CD14-positive monocyte (primary cell): ENCODE data around the gene KCNQ1OT1. TPM values are rescaled to one million over a fixed set of nuclear protein-coding genes. Genes with fewer than 3 reads are reported as not detected.

ENCODE experiments used
- DNase-seq, 3 donors: peaks; one replicate each; pipeline ENCODE4 v3.0.0-alpha.2; 2011 to 2022
- H2AFZ ChIP-seq: 2 replicates; pipeline ENCODE4 v1.6.0; 2012; ENCODE audit warnings: mild to moderate bottlenecking, low read depth, low read length, inconsistent platforms; ENCODE audit not compliant: insufficient read depth, poor library complexity, severe bottlenecking
- H3K27ac ChIP-seq, 2 donors: 1 replicate in 1 of 2; 2 replicates in 1 of 2; pipeline ENCODE4 v1.5.1; 2012 to 2013; ENCODE audit warnings: low read length in 2 of 2, control low read depth in 1 of 2, inconsistent platforms in 1 of 2, low read depth in 1 of 2, mild to moderate bottlenecking in 1 of 2
- H3K27me3 ChIP-seq, 2 donors: one replicate each; pipeline versions ENCODE4 v1.6.0 to v1.6.1; 2011 to 2013; ENCODE audit warnings: low read length in 2 of 2; ENCODE audit not compliant: control insufficient read depth in 2 of 2, insufficient read depth in 2 of 2
- H3K36me3 ChIP-seq, 2 donors: replicated peaks in 1 of 2; 1 replicate in 1 of 2; 2 replicates in 1 of 2; pipeline versions ENCODE4 v1.5.1 to v1.6.1; 2012 to 2013; ENCODE audit warnings: low read length in 2 of 2, control low read depth in 1 of 2, inconsistent platforms in 1 of 2, mild to moderate bottlenecking in 1 of 2; ENCODE audit not compliant: insufficient read depth in 2 of 2, control insufficient read depth in 1 of 2
- H3K4me1 ChIP-seq, 2 donors: 1 replicate in 1 of 2; 2 replicates in 1 of 2; pipeline versions ENCODE4 v1.5.1 to v1.6.1; 2012 to 2013; ENCODE audit warnings: low read length in 2 of 2, control low read depth in 1 of 2, inconsistent platforms in 1 of 2, mild to moderate bottlenecking in 1 of 2, moderate library complexity in 1 of 2; ENCODE audit not compliant: insufficient read depth in 2 of 2, control insufficient read depth in 1 of 2
- H3K4me2 ChIP-seq: replicated peaks from 2 replicates; pipeline ENCODE3; 2012; ENCODE audit warnings: low read length, moderate library complexity, mild to moderate bottlenecking; ENCODE audit not compliant: poor library complexity, severe bottlenecking; ENCODE audit errors: extremely low read depth
- H3K4me3 ChIP-seq, 3 experiments: fragments of 200-600 bp in 1 of 3; sonication (generic) in 1 of 3; replicated peaks in 1 of 3; 1 replicate in 2 of 3; 2 replicates in 1 of 3; pipeline ENCODE4 v1.5.1; 2011 to 2013; ENCODE audit warnings: low read length in 3 of 3, mild to moderate bottlenecking in 3 of 3, control low read depth in 2 of 3, low read depth in 2 of 3, inconsistent platforms in 1 of 3, moderate library complexity in 1 of 3
- H3K79me2 ChIP-seq: 2 replicates; pipeline ENCODE4 v1.6.0; 2012; ENCODE audit warnings: mild to moderate bottlenecking, control low read depth, inconsistent platforms, low read length, moderate library complexity; ENCODE audit not compliant: insufficient read depth
- H3K9ac ChIP-seq: 2 replicates; pipeline ENCODE4 v1.6.0; 2017; ENCODE audit warnings: low read length, mild to moderate bottlenecking; ENCODE audit not compliant: insufficient read depth, poor library complexity, severe bottlenecking
- H3K9me3 ChIP-seq, 2 donors: replicated peaks in 1 of 2; 1 replicate in 1 of 2; 2 replicates in 1 of 2; pipeline versions ENCODE4 v1.5.1 to v1.6.1; 2012 to 2013; ENCODE audit warnings: low read length in 2 of 2, control low read depth in 1 of 2; ENCODE audit not compliant: control insufficient read depth in 1 of 2, insufficient read depth in 1 of 2
- H4K20me1 ChIP-seq: 2 replicates; pipeline ENCODE4 v1.6.0; 2012; ENCODE audit warnings: mild to moderate bottlenecking, low read length, control low read depth, moderate library complexity; ENCODE audit not compliant: insufficient read depth
- H3K27ac Mint-ChIP-seq, 7 donors: one replicate each; pipeline ENCODE4 v1.8.0; 2020; ENCODE audit warnings: mild to moderate bottlenecking in 7 of 7, mixed read lengths in 7 of 7, moderate library complexity in 6 of 7, inconsistent platforms in 2 of 7
- H3K27me3 Mint-ChIP-seq, 3 donors: one replicate each; pipeline ENCODE4 v1.8.0; 2021 to 2022; ENCODE audit warnings: low read depth in 3 of 3, mild to moderate bottlenecking in 3 of 3, mixed read lengths in 3 of 3, moderate library complexity in 3 of 3, inconsistent platforms in 1 of 3
- H3K36me3 Mint-ChIP-seq, 2 donors: one replicate each; pipeline ENCODE4 v1.8.0; 2020; ENCODE audit warnings: mixed read lengths in 2 of 2, inconsistent platforms in 1 of 2, mild to moderate bottlenecking in 1 of 2
- H3K4me1 Mint-ChIP-seq: one replicate; pipeline ENCODE4 v1.8.0; 2020; ENCODE audit warnings: mild to moderate bottlenecking, mixed read lengths
- H3K4me3 Mint-ChIP-seq, 2 donors: one replicate each; pipeline ENCODE4 v1.8.0; 2020; ENCODE audit warnings: mild to moderate bottlenecking in 2 of 2, mixed read lengths in 2 of 2, moderate library complexity in 1 of 2
- H3K9me3 Mint-ChIP-seq, 7 donors: one replicate each; pipeline ENCODE4 v1.8.0; 2020 to 2022; ENCODE audit warnings: mixed read lengths in 7 of 7, mild to moderate bottlenecking in 6 of 7, moderate library complexity in 6 of 7, inconsistent platforms in 2 of 7
- CTCF ChIP-seq: fragments of 200-600 bp; IDR thresholded peaks from one replicate; pipeline ENCODE4 v1.8.0; 2022; ENCODE audit warnings: antibody characterized with exemption, mild to moderate bottlenecking
- WGBS: methylation state at CpG from one replicate; pipeline ENCODE4 v1.1.5; 2013; ENCODE audit warnings: missing lambda C conversion rate; ENCODE audit not compliant: insufficient coverage; 5-methylcytosine and 5-hydroxymethylcytosine counted together
- intact Hi-C, 2 donors: fragments of 100-400 bp; cut with micrococcal nuclease; formaldehyde crosslinking; loops; one replicate each; pipeline versions ENCODE4 v1.15.0 to v1.15.1; 2023
- polyA plus RNA-seq, 3 donors: library from polyadenylated mRNA; depleted of rRNA in 1 of 3; unstranded in 2 of 3; stranded (reverse) in 1 of 3; fragments of 300-500 nt in 2 of 3; fragments of >200 nt in 1 of 3; fragmentation: Illumina TruSeq in 2 of 3; gene quantifications; 1 replicate in 2 of 3; 2 replicates in 1 of 3; pipeline ENCODE4 v1.2.3, GENCODE V29; 2012 to 2021

KCNQ1OT1 gene
- polyA plus RNA-seq, 3 donors, result 0.01 to 0.04 (median 0.03) TPM

- Mint-ChIP-seq H3K4me1 (no peaks in the 10 kb centered on the region), H3K27ac (no peak overlapping the region), H3K36me3 (peaks cover 16 to 43% of the 10 kb centered on the region in 2 donors), H3K4me3 (no peak overlapping the region), H3K27me3 (peaks cover 0 to 2% (median 0%) of the 10 kb centered on the region in 3 donors), H3K9me3 (peaks cover 0 to 6% (median 0%) of the 10 kb centered on the region in 7 donors)
- Histone ChIP-seq H3K9ac (peak overlapping the region; percentile 4), H3K27ac (no peak overlapping the region), H2AFZ (no peak overlapping the region), H3K4me2 (no peak overlapping the region), H3K9me3 (peaks cover 0 to 14% of the 10 kb centered on the region in 2 donors), H3K79me2 (no peaks in the 10 kb centered on the region), H3K4me3 (no peak overlapping the region), H4K20me1 (peaks cover 85% of the 10 kb centered on the region), H3K4me1 (no peaks in the 10 kb centered on the region), H3K27me3 (no peaks in the 10 kb centered on the region), H3K36me3 (peaks cover 42 to 56% of the 10 kb centered on the region in 2 donors)
- intact Hi-C loops, result no loop called here
- TF ChIP-seq CTCF, result no peak
- no peak for DNase-seq
- WGBS, result 99% methylated on average over 20 of the region's 25 CpGs
Measured at GRCh38 chr11:2570841-2571597, 128.8 kb downstream of the KCNQ1OT1 start.

GRCh38 chr11:2570211-2570811 is 129.5 kb downstream of the KCNQ1OT1 start:
- H3K9me3 Mint-ChIP-seq, result peaks cover 0 to 6% (median 0%) of the 10 kb centered on the region in 7 donors
- 97% methylated on average over 25 of the region's 26 CpGs for WGBS
- no peaks in the 10 kb centered on the region for H3K4me1 Mint-ChIP-seq
- Histone ChIP-seq H3K36me3 (peaks cover 35 to 49% of the 10 kb centered on the region in 2 donors), H2AFZ (no peak overlapping the region), H3K9ac (no peak overlapping the region), H3K4me2 (no peak overlapping the region), H3K4me1 (no peaks in the 10 kb centered on the region), H3K9me3 (peaks cover 0 to 14% of the 10 kb centered on the region in 2 donors), H3K79me2 (no peaks in the 10 kb centered on the region), H3K27me3 (no peaks in the 10 kb centered on the region), H3K4me3 (no peak overlapping the region), H4K20me1 (peaks cover 85% of the 10 kb centered on the region), H3K27ac (no peak overlapping the region)
- no peak overlapping the region for H3K4me3 Mint-ChIP-seq
- no peak for TF ChIP-seq CTCF
- peaks cover 15 to 39% of the 10 kb centered on the region in 2 donors for H3K36me3 Mint-ChIP-seq
- no peaks in the 10 kb centered on the region for H3K27me3 Mint-ChIP-seq
- H3K27ac Mint-ChIP-seq, result no peak overlapping the region
- DNase-seq, result no peak
- intact Hi-C loops, result no loop called here
